GM21360 (cell line): ENCODE results near the gene NR2E3.
"Not testable (repeated sequence)": the region's sequence is repeated elsewhere in the genome, so short reads cannot be mapped to it uniquely, and the experiment has no call there.

Experiments
- ATAC-seq: cut with Tn5 transposase; IDR thresholded peaks from one replicate; pipeline ENCODE4 v1.9.1; 2021; ENCODE audit warnings: mild to moderate bottlenecking, moderate library complexity; ENCODE audit not compliant: unreplicated experiment

NR2E3 gene

DNA sequence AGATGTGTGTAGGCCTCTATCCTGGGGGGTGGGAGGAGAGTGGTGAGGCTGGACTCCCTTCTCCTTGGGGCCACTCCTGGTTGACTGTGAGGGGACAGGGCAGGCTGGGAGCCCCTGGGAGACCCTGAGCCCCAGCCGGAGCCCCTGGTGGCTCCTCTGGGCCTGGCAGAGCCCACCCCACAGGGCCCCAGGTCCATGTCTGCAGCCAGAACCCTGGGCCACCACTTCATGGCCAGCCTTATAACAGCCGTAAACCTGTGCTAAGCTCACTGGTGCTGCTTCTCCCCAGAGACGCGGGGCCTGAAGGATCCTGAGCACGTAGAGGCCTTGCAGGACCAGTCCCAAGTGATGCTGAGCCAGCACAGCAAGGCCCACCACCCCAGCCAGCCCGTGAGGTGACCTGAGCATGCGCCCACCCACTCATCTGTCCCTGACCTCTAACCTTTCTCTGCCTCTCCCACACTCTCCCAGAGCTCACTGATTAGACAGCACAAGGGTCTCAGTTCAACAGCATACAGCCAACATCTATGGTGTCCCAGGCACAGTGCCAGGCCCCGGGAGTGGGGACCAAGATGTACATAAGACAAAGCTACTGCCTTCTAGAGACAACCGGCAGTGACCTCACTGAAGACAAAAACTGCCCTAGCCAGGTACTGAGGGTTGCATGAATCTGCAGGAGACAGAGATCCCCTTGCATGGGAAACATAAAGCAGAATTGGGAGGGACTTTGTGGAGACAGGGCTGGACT is 3.5 kb downstream of the NR2E3 start:
- no peak for ATAC-seq

DNA sequence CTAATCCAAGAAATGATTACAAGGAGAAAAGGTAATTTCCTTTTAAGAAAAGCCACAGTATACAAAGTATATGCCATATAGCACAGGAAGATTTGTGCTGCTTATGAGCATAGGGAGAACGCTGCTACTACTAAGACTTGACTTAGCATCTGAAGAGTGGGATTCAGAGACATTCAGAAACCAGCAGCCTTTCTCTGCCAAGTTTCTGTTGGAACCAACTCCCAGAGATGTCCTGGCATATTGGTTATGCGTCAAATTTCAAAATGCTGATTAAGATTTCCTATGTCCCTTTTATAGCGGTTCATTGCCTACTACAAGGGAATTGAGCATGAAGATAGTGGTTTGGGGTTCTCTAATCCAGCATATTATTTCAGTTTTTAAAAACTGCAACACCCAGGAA is 4.9 kb downstream of the NR2E3 start:
- no peak for ATAC-seq

DNA sequence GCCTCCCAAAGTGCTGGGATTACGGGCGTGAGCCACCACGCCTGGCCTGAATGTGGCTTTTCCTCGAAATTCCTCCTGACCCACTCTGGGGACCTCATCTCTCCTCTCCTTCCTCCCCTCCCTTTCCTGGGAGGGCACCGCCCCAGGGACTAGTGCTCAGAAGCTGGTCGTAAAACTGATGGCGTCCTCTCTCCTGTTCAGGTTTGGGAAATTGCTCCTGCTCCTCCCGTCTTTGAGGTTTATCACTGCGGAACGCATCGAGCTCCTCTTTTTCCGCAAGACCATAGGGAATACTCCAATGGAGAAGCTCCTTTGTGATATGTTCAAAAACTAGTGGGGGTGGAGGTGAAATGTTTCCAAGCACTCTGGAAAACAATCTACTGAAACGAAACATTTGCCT is 7.0 kb downstream of the NR2E3 start:
- no peak for ATAC-seq

DNA sequence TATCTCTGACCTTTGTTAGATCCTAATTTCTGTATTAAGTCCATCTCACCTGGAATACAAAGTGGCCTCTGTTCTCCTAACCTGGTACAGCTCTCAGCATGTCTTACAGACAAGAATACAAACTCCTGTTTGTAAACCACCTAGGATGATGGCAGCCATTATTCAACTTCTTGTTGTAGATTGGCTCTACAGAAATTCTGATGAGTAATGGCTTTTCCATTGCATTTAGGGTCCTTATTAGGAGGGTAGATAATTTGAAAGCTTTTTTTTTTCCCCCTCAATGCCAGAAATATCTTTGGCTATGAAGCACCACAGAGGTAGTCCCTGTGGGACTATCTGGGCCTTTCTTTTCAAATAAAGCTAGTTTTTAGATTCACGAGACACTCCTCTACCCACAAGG is 9.8 kb downstream of the NR2E3 start:
- no peak for ATAC-seq

DNA sequence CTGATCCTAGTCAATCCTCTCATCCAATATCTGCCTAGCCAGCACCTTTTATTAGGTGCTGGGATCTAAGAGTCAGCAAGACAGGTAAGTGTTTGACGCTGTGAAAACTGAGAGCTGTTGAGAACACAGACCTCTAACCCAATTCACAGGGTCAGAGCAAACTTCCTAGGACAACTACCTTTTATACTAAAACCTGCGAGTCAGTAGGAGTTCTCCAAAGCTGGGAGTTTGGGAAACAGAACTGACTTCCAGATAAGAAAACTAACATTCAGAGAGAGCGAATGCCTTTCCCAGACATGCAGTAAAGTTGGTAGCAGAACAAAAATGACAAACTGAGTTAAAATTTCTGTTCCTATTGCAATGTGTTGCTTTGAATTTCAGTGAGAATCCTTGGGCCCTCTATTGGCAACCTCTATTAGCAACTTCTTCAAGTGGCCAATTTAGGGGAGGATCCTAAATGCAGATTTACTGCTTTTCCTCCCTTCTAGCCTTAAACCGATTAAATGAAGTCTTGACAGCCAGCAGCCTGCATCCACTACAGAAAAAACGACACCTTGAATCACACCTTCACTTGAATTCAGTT is 11.3 kb downstream of the NR2E3 start:
- no peak for ATAC-seq

DNA sequence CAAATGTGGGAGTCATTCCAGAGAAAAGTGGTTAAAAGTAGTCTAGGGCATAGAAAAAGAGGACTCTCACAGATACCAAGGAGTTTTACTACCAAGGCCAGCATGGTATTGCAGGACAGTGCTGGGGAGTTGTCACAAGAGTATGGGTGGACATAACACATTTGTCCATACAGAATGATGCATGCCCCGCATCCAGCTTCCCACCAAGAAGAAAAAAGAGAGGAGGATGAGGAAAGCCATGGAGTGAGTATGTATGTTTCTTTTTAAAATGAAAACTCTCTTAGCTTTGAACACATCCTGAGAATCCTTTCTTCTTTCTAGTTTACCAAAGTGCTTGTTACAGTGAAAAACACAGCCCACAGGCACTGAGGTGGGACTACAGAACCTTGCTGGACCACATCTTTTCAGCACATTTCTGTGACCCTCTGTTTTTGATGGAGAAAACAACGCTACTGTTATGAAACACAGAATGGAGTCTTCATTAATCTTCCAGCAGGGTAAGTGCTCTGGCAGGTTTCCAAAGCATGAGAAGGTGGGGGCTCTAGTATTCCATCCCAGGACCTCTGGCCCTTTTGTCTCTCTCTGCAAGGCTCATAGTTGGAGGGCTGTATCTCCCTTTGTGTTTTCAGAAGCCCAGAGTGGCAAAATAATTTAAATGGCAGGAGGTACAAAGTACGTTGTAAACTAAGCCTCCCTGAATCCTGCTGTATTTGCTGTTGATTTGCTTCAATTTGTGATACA is 12.7 kb downstream of the NR2E3 start:
- no peak for ATAC-seq

DNA sequence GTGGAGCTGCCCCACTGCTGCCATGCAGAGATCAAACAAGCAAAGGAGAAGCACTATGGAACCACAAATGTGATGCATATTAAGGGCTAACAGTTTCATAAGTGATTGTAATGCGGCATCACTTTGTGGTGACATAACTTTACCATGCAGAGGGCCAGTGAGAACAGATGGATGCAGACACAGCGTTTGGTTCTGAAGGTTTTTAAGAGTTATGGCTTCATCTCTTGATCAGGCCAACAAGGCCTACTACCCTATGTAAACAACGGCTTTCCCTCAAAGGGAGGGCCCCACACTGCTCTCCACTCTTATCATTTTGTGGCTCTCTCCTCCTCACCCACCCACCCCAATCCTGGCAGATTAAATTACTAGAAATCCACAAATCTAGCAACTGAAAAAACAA is 13.4 kb downstream of the NR2E3 start:
- ATAC-seq: no peak

DNA sequence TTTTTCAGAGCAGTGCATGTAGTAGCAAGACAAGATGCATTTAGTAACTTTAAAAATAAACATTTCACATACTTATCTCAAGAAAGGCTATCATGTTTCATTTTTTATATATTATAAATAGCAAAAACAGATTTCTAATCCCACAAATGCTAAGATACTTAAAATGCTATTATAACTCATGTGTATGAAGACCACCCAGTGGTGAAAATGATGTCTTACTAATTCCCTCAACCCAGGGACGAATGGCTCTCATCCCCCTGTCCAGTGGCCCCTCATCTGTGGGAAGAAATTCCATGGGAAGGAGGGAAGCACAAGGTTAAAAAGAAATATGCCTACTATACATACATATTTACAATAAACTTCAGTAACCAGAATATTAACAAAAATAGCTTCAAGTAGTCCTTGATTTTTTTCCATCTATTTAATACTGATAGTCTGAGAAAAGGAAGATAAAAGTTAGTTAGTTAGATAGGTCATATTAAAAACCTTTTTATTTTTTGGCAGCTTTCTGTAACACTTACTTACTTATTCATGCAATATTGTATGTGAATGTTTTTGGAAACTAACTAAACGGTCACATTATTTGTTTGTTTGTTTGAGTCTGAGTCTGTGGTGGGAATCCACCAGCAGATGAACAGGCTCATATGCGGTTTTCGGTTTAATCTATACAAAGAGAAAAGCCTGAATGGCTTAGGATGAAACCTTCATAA is 14.8 kb downstream of the NR2E3 start:
- no peak for ATAC-seq

DNA sequence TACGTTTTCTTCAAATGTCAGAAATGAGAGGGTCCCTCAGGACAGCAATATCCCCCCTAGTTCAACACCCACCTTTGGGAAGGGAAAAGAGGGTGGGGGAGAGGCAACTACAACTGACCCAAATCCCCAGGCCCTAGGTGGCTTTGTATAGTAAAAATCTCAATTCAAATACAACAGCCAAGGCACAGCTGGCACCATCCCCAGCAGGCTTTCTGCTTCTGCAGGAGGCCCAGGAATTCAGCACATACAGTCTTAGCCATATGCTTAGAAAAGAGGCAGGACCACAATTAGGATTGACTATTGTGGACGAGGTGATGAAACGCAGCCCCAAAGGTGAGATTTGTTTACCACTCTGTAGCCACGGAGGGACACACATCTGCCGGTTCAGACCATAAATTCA is 15.8 kb downstream of the NR2E3 start:
- ATAC-seq: no peak

DNA sequence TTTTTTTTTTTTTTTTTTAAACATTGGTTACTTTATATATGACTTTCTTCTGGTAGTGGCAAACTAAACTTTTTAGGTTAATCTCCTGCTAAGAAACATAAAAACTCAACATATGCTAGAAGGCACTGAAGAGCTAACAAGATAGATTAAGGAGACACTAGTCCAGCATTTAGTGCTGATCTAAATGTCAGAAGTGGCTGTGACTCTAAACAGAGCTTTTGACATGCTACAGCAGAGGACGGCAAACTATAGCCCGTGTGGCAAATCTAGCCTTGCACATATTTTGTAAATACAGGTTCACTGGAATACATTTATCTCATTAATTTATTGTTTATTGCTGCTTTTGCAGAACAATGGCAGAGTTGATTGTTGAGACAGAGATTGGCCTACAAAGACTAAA is 20.6 kb downstream of the NR2E3 start:
- ATAC-seq: no peak

DNA sequence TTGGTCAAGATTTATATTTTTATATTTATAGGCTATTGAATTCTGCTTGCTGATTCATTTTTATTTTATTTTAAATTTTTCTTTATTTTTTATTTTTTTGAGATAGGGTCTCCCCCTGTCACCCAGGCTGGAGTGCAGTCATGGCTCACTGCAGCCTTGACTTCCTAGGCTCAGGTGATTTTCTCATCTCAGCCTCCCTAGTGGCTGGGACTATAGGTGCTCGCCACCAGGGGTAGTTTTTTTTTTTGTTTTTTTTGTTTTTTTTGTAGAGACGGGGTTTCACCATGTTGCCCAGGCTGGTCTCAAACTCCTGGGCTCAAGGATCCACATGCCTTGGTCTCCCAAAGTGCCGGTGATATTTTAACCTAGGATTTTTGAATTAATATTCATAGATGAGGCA is 31.2 kb downstream of the NR2E3 start:
- no peak for ATAC-seq

DNA sequence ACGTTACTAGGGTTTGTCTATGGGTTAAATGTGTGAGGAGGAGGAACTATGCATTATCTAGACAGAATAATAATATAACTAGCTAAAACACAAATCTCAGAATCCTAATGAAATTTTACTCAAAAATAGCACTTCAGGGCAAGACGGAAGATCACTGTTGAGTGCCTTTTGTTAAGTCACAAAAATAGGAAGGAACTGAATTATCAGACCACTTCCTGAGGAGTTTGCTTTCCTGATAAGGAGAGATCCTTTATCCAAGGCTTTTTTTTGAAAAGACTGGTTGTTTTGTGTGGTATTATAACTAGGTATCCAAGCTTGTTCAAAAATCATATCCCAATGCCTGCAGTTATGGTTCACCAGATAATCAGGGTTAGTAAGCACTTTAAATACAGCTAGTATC is 34.6 kb downstream of the NR2E3 start:
- ATAC-seq: no peak

DNA sequence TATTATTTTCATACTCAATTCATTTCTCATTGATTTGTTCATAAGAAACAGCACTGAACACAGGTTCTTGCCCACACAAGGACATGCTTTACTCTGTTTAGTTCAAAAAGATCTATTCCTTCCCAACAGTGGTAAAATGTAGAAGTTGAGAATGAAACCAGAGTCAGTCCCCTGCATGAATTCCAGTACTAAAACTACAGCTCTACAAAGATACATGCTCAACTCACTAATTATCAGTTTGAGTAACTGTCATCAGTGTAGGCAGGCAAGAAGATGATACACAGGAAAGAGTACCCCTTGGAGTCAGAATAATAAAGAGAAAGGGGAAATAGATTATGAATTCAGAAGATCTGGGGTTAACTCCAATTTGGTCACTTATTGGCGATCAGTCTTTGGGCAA is 43.2 kb downstream of the NR2E3 start:
- no peak for ATAC-seq

DNA sequence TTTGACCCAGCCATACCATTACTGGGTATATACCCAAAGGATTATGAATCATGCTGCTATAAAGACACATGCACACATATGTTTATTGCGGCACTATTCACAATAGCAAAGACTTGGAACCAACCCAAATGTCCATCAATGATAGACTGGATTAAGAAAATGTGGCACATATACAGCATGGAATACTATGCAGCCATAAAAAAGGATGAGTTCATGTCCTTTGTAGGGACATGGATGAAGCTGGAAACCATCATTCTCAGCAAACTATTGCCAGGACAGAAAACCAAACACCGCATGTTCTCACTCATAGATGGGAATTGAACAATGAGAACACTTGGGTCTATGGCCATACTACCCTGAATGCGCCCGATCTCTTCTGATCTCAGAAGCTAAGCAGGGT is 47.9 kb downstream of the NR2E3 start:
- ATAC-seq: not testable (repeated sequence)
